Measurements from ENCODE around the gene KRT2.

The KRT2 gene

GRCh38 chr12:52686063-52686462 lies 34.1 kb upstream of the KRT2 start:
- H3K4me3 ChIP-seq (ENCODE audit: low read length): no peak overlapping the region
- DNase-seq (ENCODE audit: low read depth): no peak
- TF ChIP-seq, protein P1, sequence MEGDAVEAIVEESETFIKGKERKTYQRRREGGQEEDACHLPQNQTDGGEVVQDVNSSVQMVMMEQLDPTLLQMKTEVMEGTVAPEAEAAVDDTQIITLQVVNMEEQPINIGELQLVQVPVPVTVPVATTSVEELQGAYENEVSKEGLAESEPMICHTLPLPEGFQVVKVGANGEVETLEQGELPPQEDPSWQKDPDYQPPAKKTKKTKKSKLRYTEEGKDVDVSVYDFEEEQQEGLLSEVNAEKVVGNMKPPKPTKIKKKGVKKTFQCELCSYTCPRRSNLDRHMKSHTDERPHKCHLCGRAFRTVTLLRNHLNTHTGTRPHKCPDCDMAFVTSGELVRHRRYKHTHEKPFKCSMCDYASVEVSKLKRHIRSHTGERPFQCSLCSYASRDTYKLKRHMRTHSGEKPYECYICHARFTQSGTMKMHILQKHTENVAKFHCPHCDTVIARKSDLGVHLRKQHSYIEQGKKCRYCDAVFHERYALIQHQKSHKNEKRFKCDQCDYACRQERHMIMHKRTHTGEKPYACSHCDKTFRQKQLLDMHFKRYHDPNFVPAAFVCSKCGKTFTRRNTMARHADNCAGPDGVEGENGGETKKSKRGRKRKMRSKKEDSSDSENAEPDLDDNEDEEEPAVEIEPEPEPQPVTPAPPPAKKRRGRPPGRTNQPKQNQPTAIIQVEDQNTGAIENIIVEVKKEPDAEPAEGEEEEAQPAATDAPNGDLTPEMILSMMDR (IDR thresholded peaks at IDR 0.05; ENCODE audit: insufficient read depth, low read depth, low read length, missing control alignments): no peak

DNA sequence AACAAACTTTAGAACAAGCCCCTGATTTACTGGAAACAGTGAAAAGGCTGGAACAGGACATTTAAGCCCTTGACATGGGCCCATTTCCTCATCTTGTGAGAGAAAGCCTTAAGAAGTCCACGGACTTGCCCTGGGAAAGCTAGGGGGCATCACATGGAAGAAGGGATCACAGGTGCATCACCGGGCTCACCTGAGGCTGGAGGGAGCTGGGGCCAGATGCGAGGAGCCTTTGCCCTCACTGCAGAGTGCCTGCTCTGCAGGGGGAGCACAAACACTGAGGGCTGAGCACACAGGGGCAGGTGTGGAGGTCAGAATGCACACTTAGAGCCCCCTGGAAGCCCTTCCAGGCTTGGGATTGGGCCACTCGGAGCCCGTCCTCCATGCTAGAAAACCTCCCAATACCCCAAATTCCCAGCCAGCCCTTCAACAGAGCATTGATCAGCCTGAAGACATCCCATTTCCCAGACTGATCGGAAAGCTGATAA lies 33.4 kb upstream of the KRT2 start:
- TF ChIP-seq, protein P1 (IDR thresholded peaks at IDR 0.05; ENCODE audit: insufficient read depth, low read depth, low read length, missing control alignments): no peak

DNA sequence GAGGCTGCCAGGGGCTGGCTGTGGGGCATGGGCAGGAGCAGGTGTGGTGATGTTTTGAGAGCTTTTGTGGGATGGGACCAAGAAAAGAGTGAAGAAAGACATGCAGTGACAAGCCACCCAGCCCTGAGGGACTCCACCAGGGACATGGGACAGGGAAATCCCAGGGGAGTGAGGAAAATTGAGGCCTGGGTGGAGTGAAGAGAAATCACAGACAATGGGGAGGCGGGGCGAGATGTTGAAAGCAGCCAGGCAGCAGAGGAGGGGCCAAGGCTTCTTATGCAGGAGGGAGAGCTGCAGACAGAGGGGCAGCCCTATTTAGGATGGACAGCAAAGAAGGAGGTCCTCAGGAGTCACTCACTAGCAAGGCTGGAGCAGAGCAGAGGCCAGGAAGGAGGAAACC lies 32.4 kb upstream of the KRT2 start:
- no peak for DNase-seq (ENCODE audit: low read depth)

More for the DNA sequence above, 33.4 kb upstream of the KRT2 start:
- no peak overlapping the region for H3K4me3 ChIP-seq (ENCODE audit: low read length)
- DNase-seq (ENCODE audit: low read depth): no peak

GRCh38 chr12:52683575-52684300 lies 31.7 kb upstream of the KRT2 start:
- TF ChIP-seq, protein P1 (IDR thresholded peaks at IDR 0.05; ENCODE audit: insufficient read depth, low read depth, low read length, missing control alignments): no peak
- DNase-seq (ENCODE audit: low read depth): no peak
- H3K4me3 ChIP-seq (ENCODE audit: low read length): no peak overlapping the region

More for the DNA sequence above, 32.4 kb upstream of the KRT2 start:
- H3K4me3 ChIP-seq (ENCODE audit: low read length): no peak overlapping the region
- TF ChIP-seq, protein P1 (IDR thresholded peaks at IDR 0.05; ENCODE audit: insufficient read depth, low read depth, low read length, missing control alignments): no peak

DNA sequence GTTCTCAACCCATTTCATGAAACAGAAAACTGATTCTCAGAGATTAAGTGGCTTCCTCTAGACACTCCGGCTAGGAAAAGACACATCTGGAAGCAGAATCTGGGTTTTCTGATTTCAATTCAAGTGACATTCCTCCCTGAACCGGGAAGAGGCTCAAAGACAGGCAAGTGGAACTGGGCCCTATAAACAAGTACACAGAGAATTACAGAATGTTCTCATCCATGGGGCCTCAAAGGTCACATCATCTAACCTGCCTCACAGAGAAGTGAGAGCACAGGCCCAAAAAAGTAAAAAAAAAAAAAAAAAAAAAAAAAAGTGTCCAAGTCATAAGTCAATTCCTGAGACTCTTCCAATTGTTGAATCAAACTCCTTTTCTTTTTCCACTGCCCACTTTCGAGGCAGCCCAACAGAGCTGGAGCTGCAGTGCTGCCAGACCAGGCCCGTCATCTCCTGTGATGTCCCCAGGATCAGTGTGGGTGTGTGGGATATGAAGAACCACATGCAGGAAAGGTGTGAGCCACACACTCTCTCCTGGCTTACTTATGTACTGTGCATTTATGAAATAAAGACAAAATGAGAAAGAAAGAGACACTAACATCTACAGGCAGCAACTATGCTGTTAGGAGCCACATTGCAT lies 31.0 kb upstream of the KRT2 start:
- no peak for DNase-seq (ENCODE audit: low read depth)
- H3K4me3 ChIP-seq (ENCODE audit: low read length): no peak overlapping the region
- TF ChIP-seq, protein P1 (IDR thresholded peaks at IDR 0.05; ENCODE audit: insufficient read depth, low read depth, low read length, missing control alignments): no peak

- H3K4me3 ChIP-seq (ENCODE audit: low read length): no peak overlapping the region
- TF ChIP-seq, protein P1 (IDR thresholded peaks at IDR 0.05; ENCODE audit: insufficient read depth, low read depth, low read length, missing control alignments): no peak
- DNase-seq (ENCODE audit: low read depth): peak; percentile 60
Measured at GRCh38 chr12:52682381-52682660, 30.3 kb upstream of the KRT2 start.

Measured in epithelial cell of esophagus (primary cell).